Activated CD8-positive, alpha-beta memory T cell treated with anti-CD3 and anti-CD28 coated beads, Interleukin-2, amount 50 U/mL, for 48 hours (primary cell): ENCODE data around the gene CADM2.

Experiments
- DNase-seq: peaks from one replicate; pipeline ENCODE4 v3.0.0-alpha.2; 2020

The CADM2 gene

GRCh38 chr3:85576697-85577200 lies 618.0 kb downstream of the CADM2 start:
- no peak for DNase-seq

GRCh38 chr3:85584779-85585356 lies 626.1 kb downstream of the CADM2 start:
- DNase-seq: no peak

- DNase-seq: no peak
These were observed 627.2 kb downstream of the CADM2 start for GRCh38 chr3:85586018-85586417.

GRCh38 chr3:85589145-85589544 lies 630.4 kb downstream of the CADM2 start:
- no peak for DNase-seq

- DNase-seq: no peak
These were observed 632.7 kb downstream of the CADM2 start for GRCh38 chr3:85591451-85591850.

- no peak for DNase-seq
These were observed 633.5 kb downstream of the CADM2 start for GRCh38 chr3:85592256-85592655.

GRCh38 chr3:85594676-85595075 lies 635.9 kb downstream of the CADM2 start:
- DNase-seq: no peak

- DNase-seq: no peak
These were observed 644.6 kb downstream of the CADM2 start for GRCh38 chr3:85603378-85603777.

GRCh38 chr3:85604641-85605040 lies 645.9 kb downstream of the CADM2 start:
- DNase-seq: no peak

GRCh38 chr3:85605066-85605465 lies 646.3 kb downstream of the CADM2 start:
- DNase-seq: no peak

- DNase-seq: no peak
These were observed 667.9 kb downstream of the CADM2 start for GRCh38 chr3:85626662-85627061.

GRCh38 chr3:85627932-85628331 lies 669.1 kb downstream of the CADM2 start:
- no peak for DNase-seq

GRCh38 chr3:85631070-85631469 lies 672.3 kb downstream of the CADM2 start:
- DNase-seq: no peak

GRCh38 chr3:85632921-85633320 lies 674.1 kb downstream of the CADM2 start:
- DNase-seq: no peak

- DNase-seq: no peak
These were observed 693.6 kb downstream of the CADM2 start for GRCh38 chr3:85652360-85652759.

GRCh38 chr3:85660451-85660850 lies 701.7 kb downstream of the CADM2 start:
- no peak for DNase-seq

- DNase-seq: no peak
These were observed 703.7 kb downstream of the CADM2 start for GRCh38 chr3:85662462-85662861.

GRCh38 chr3:85667744-85668143 lies 709.0 kb downstream of the CADM2 start:
- no peak for DNase-seq

GRCh38 chr3:85670634-85671205 lies 711.9 kb downstream of the CADM2 start:
- DNase-seq: no peak

GRCh38 chr3:85672761-85673160 lies 714.0 kb downstream of the CADM2 start:
- DNase-seq: no peak

GRCh38 chr3:85678713-85679112 lies 719.9 kb downstream of the CADM2 start:
- DNase-seq: no peak

- no peak for DNase-seq
These were observed 723.1 kb downstream of the CADM2 start for GRCh38 chr3:85681906-85682305.

- no peak for DNase-seq
These were observed 732.4 kb downstream of the CADM2 start for GRCh38 chr3:85691196-85691595.

- no peak for DNase-seq
These were observed 738.4 kb downstream of the CADM2 start for GRCh38 chr3:85697156-85697555.

GRCh38 chr3:85706130-85706529 lies 747.3 kb downstream of the CADM2 start:
- DNase-seq: no peak
